Keratinocyte (primary cell): ENCODE results near the gene CNTNAP2. TPM values are rescaled to one million over a fixed set of nuclear protein-coding genes. Genes with fewer than 3 reads are reported as not detected.

Source experiments
- DNase-seq: peaks from one replicate; pipeline ENCODE4 v3.0.0-alpha.2; 2011; ENCODE audit warnings: low read depth, missing footprints, low spot score
- FAIRE-seq: peaks from 2 replicates; lab custom pipeline; 2011; peaks lifted over from hg19 to GRCh38; lab: Jason Lieb, UNC
- H2AFZ ChIP-seq: 2 replicates; pipeline ENCODE4 v1.6.0; 2012; ENCODE audit warnings: low read length, control low read depth, inconsistent platforms; ENCODE audit not compliant: control insufficient read depth
- H3K27ac ChIP-seq: 2 replicates; pipeline ENCODE4 v1.5.1; 2011; ENCODE audit warnings: low read length; ENCODE audit not compliant: control insufficient read depth, insufficient read depth
- H3K27me3 ChIP-seq: 3 replicates; pipeline ENCODE4 v1.6.0; 2011; ENCODE audit warnings: low read length; ENCODE audit not compliant: control insufficient read depth, insufficient read depth; ENCODE audit errors: extremely low read depth
- H3K36me3 ChIP-seq, 2 experiments: 2 replicates in 1 of 2; 3 replicates in 1 of 2; pipeline ENCODE4 v1.5.1; 2011; ENCODE audit warnings: low read length in 2 of 2, mild to moderate bottlenecking in 1 of 2; ENCODE audit not compliant: control insufficient read depth in 2 of 2, insufficient read depth in 2 of 2; ENCODE audit errors: extremely low read depth in 1 of 2
- H3K4me1 ChIP-seq: 3 replicates; pipeline ENCODE4 v1.5.1; 2011; ENCODE audit warnings: low read length; ENCODE audit not compliant: control insufficient read depth, insufficient read depth; ENCODE audit errors: extremely low read depth
- H3K4me2 ChIP-seq: 3 replicates; pipeline ENCODE4 v1.6.0; 2011; ENCODE audit warnings: low read depth, low read length; ENCODE audit not compliant: control insufficient read depth, insufficient read depth; ENCODE audit errors: extremely low read depth
- H3K4me3 ChIP-seq, 3 experiments: fragments of 200-600 bp in 1 of 3; sonication (generic) in 1 of 3; 2 replicates in 2 of 3; 3 replicates in 1 of 3; pipeline ENCODE4 v1.5.1; 2011 to 2016; ENCODE audit warnings: low read length in 3 of 3, mild to moderate bottlenecking in 3 of 3, control low read depth in 2 of 3, inconsistent platforms in 1 of 3, low read depth in 1 of 3, mixed read lengths in 1 of 3, mixed run types in 1 of 3, moderate library complexity in 1 of 3; ENCODE audit not compliant: control insufficient read depth in 2 of 3, insufficient read depth in 2 of 3; ENCODE audit errors: extremely low read depth in 1 of 3
- H3K79me2 ChIP-seq: 2 replicates; pipeline ENCODE4 v1.6.0; 2012; ENCODE audit warnings: low read length; ENCODE audit not compliant: control insufficient read depth, insufficient read depth
- H3K9ac ChIP-seq: 3 replicates; pipeline ENCODE4 v1.6.0; 2011; ENCODE audit warnings: low read length; ENCODE audit not compliant: control insufficient read depth, insufficient read depth; ENCODE audit errors: extremely low read depth
- H3K9me1 ChIP-seq: 3 replicates; pipeline ENCODE4 v1.6.0; 2011; ENCODE audit warnings: low read length; ENCODE audit not compliant: control insufficient read depth, insufficient read depth; ENCODE audit errors: extremely low read depth
- H3K9me3 ChIP-seq: 2 replicates; pipeline ENCODE4 v1.5.1; 2012; ENCODE audit warnings: low read depth, low read length; ENCODE audit not compliant: control insufficient read depth
- H4K20me1 ChIP-seq: 3 replicates; pipeline ENCODE4 v1.6.0; 2011; ENCODE audit warnings: low read length; ENCODE audit not compliant: control insufficient read depth, insufficient read depth; ENCODE audit errors: extremely low read depth
- CTCF ChIP-seq, 3 experiments: IDR thresholded peaks in 1 of 3; conservative IDR thresholded peaks in 1 of 3; optimal IDR thresholded peaks in 1 of 3; 2 replicates in 2 of 3; 3 replicates in 1 of 3; pipeline versions ENCODE3 to v1.5.1; 2011; ENCODE audit warnings: low read length in 3 of 3, mild to moderate bottlenecking in 3 of 3, moderate library complexity in 2 of 3, control low read depth in 1 of 3, inconsistent platforms in 1 of 3; ENCODE audit not compliant: insufficient read depth in 2 of 3; ENCODE audit errors: extremely low read depth in 1 of 3
- EZH2 ChIP-seq: IDR thresholded peaks from one replicate; pipeline ENCODE4 v1.6.1; 2012; ENCODE audit warnings: inconsistent platforms, mild to moderate bottlenecking, low read length, moderate library complexity
- dilution Hi-C: fragments of 300-500 bp; cut with MboI; formaldehyde crosslinking; loops from one replicate; pipeline ENCODE4 v1.7.0; 2020; ENCODE audit warnings: low sequenced_read_pairs; ENCODE audit not compliant: extremely low pct_ligation_motif_present
- polyA plus RNA-seq, 5 experiments: library from polyadenylated mRNA; depleted of rRNA in 3 of 5; stranded (reverse) in 3 of 5; stranded (forward) in 1 of 5; unstranded in 1 of 5; fragments of >200 nt; gene quantifications; 1 replicate in 1 of 5; 2 replicates in 3 of 5; 3 replicates in 1 of 5; pipeline versions ENCODE4 v1.2.1 to v1.2.3, GENCODE V29; 2011 to 2012; ENCODE audit warnings: missing spikeins in 2 of 5, low read depth in 1 of 5, low replicate concordance in 1 of 5

The CNTNAP2 gene
- polyA plus RNA-seq, 1 donor (not counting 4 experiments of a cell fraction or from before 2014, with no cell fraction given), result 1.4 TPM

GRCh38 chr7:146262527-146262926 lies 145.9 kb downstream of the CNTNAP2 start:
- no peak for DNase-seq
- no peaks in the 10 kb centered on the region for H4K20me1 ChIP-seq
- no peak overlapping the region for H3K4me3 ChIP-seq
- no peak overlapping the region for H3K9ac ChIP-seq
- no peaks in the 10 kb centered on the region for H3K36me3 ChIP-seq
- no peak for FAIRE-seq
- H3K79me2 ChIP-seq, result no peaks in the 10 kb centered on the region
- no peaks in the 10 kb centered on the region for H3K4me1 ChIP-seq
- no peaks in the 10 kb centered on the region for H3K9me3 ChIP-seq
- no peak overlapping the region for H2AFZ ChIP-seq
- H3K4me2 ChIP-seq, result no peak overlapping the region
- no peaks in the 10 kb centered on the region for H3K9me1 ChIP-seq
- TF ChIP-seq CTCF (optimal IDR thresholded peaks at IDR 0.05 in 1 of 3, IDR thresholded peaks at IDR 0.05 in 1 of 3, conservative IDR thresholded peaks at IDR 0.05 in 1 of 3; ENCODE audit: extremely low read depth in 1 of 3, insufficient read depth in 2 of 3, low read length in 3 of 3), result no peak
- no peak for TF ChIP-seq EZH2
- no peaks in the 10 kb centered on the region for H3K27me3 ChIP-seq
- H3K27ac ChIP-seq, result no peak overlapping the region
- dilution Hi-C loops, result no loop called here

GRCh38 chr7:146276888-146277287 lies 160.3 kb downstream of the CNTNAP2 start:
- Histone ChIP-seq H3K27ac (no peak overlapping the region), H3K79me2 (no peaks in the 10 kb centered on the region), H3K9ac (no peak overlapping the region), H4K20me1 (no peaks in the 10 kb centered on the region), H3K4me3 (no peak overlapping the region), H3K4me2 (no peak overlapping the region), H2AFZ (no peak overlapping the region), H3K9me3 (no peaks in the 10 kb centered on the region), H3K4me1 (no peaks in the 10 kb centered on the region), H3K9me1 (no peaks in the 10 kb centered on the region), H3K36me3 (no peaks in the 10 kb centered on the region), H3K27me3 (no peaks in the 10 kb centered on the region)
- DNase-seq (no peak), FAIRE-seq (no peak)
- no peak for TF ChIP-seq EZH2
- TF ChIP-seq CTCF (optimal IDR thresholded peaks at IDR 0.05 in 1 of 3, IDR thresholded peaks at IDR 0.05 in 1 of 3, conservative IDR thresholded peaks at IDR 0.05 in 1 of 3; ENCODE audit: extremely low read depth in 1 of 3, insufficient read depth in 2 of 3, low read length in 3 of 3), result no peak
- dilution Hi-C loops, result no loop called here
